Endothelial cell of umbilical vein (primary cell): ENCODE results near the gene TTC4. TPM values are rescaled to one million over a fixed set of nuclear protein-coding genes. Genes with fewer than 3 reads are reported as not detected.

Experiments used
- BruUV-seq: library from RNA; stranded (reverse); fragments of 400-500 nt; replicated peaks from 2 replicates; lab custom pipeline; 2021; lab: Mats Ljungman, UMichigan
- CTCF ChIA-PET: fragments of 300-600, 350-600 bp; sonication (Branson Sonifier 250); formaldehyde crosslinking; loops from one replicate; lab custom pipeline; 2021; ENCODE audit warnings: antibody characterized with exemption, inconsistent platforms; lab: Charles Lee
- POLR2A ChIA-PET: fragments of 300-600, 350-600 bp; sonication (Branson Sonifier 250); formaldehyde crosslinking; loops from one replicate; lab custom pipeline; 2021; ENCODE audit warnings: antibody characterized with exemption, inconsistent platforms; lab: Charles Lee
- DNase-seq: peaks from one replicate; pipeline ENCODE4 v3.0.0-alpha.2; 2011; ENCODE audit warnings: low read depth, low spot score
- FAIRE-seq: peaks from 2 replicates; lab custom pipeline; 2011; peaks lifted over from hg19 to GRCh38; lab: Jason Lieb, UNC
- H2AFZ ChIP-seq: 2 replicates; pipeline ENCODE4 v1.6.0; 2012; ENCODE audit warnings: low read depth, low read length, control low read depth, inconsistent platforms
- H3K27ac ChIP-seq: 2 replicates; pipeline ENCODE4 v1.5.1; 2011; ENCODE audit warnings: low read depth, mild to moderate bottlenecking, control low read depth, low read length, moderate library complexity; ENCODE audit not compliant: insufficient read depth
- H3K27me3 ChIP-seq, 2 experiments: 2 replicates each; pipeline versions ENCODE4 v1.6.0 to v1.6.1; 2011; ENCODE audit warnings: low read length in 2 of 2, mixed read lengths in 1 of 2; ENCODE audit not compliant: control insufficient read depth in 2 of 2, insufficient read depth in 2 of 2
- H3K36me3 ChIP-seq, 2 experiments: 2 replicates in 1 of 2; 3 replicates in 1 of 2; pipeline ENCODE4 v1.5.1; 2011; ENCODE audit warnings: low read length in 2 of 2, mild to moderate bottlenecking in 1 of 2, moderate library complexity in 1 of 2; ENCODE audit not compliant: control insufficient read depth in 2 of 2, insufficient read depth in 2 of 2; ENCODE audit errors: extremely low read depth in 1 of 2
- H3K4me1 ChIP-seq: 3 replicates; pipeline ENCODE4 v1.5.1; 2011; ENCODE audit warnings: mild to moderate bottlenecking, low read length; ENCODE audit not compliant: control insufficient read depth, insufficient read depth; ENCODE audit errors: extremely low read depth
- H3K4me2 ChIP-seq: 2 replicates; pipeline ENCODE4 v1.6.1; 2011; ENCODE audit warnings: low read length, control low read depth, mixed read lengths; ENCODE audit not compliant: insufficient read depth
- H3K4me3 ChIP-seq, 3 experiments: fragments of 200-600 bp in 1 of 3; sonication (generic), shearing (Covaris generic) in 1 of 3; replicated peaks in 1 of 3; 2 replicates each; pipeline ENCODE4 v1.5.1; 2011 to 2016; ENCODE audit warnings: control low read depth in 3 of 3, low read length in 3 of 3, mild to moderate bottlenecking in 2 of 3, inconsistent platforms in 1 of 3, low read depth in 1 of 3, moderate library complexity in 1 of 3; ENCODE audit not compliant: insufficient read depth in 1 of 3
- H3K79me2 ChIP-seq: 2 replicates; pipeline ENCODE4 v1.6.0; 2012; ENCODE audit warnings: low read length, inconsistent platforms; ENCODE audit not compliant: control insufficient read depth, insufficient read depth
- H3K9ac ChIP-seq: replicated peaks from 2 replicates; pipeline ENCODE3; 2011; ENCODE audit warnings: low read length, control low read depth; ENCODE audit not compliant: insufficient read depth; ENCODE audit errors: extremely low read depth
- H3K9me1 ChIP-seq: replicated peaks from 3 replicates; pipeline ENCODE4 v1.6.0; 2011; ENCODE audit warnings: mild to moderate bottlenecking, low read length; ENCODE audit not compliant: control insufficient read depth, insufficient read depth; ENCODE audit errors: extremely low read depth
- H3K9me3 ChIP-seq: replicated peaks from 2 replicates; pipeline ENCODE4 v1.5.1; 2012; ENCODE audit warnings: low read length, inconsistent platforms; ENCODE audit not compliant: control insufficient read depth, insufficient read depth
- H4K20me1 ChIP-seq: replicated peaks from 2 replicates; pipeline ENCODE3; 2011; ENCODE audit warnings: mild to moderate bottlenecking, low read length; ENCODE audit not compliant: control insufficient read depth, insufficient read depth; ENCODE audit errors: extremely low read depth
- CTCF ChIP-seq, 2 donors: IDR thresholded peaks; 1 replicate in 1 of 2; 2 replicates in 1 of 2; pipeline ENCODE4 v1.5.1; 2011; ENCODE audit warnings: low read length in 2 of 2, mild to moderate bottlenecking in 2 of 2, moderate library complexity in 2 of 2, control low read depth in 1 of 2, inconsistent platforms in 1 of 2, low read depth in 1 of 2; ENCODE audit not compliant: insufficient read depth in 1 of 2; ENCODE audit errors: extremely low read depth in 1 of 2
- EZH2 ChIP-seq: IDR thresholded peaks from 2 replicates; pipeline ENCODE4 v1.6.1; 2012; ENCODE audit warnings: borderline replicate concordance, low read depth, mild to moderate bottlenecking, moderate library complexity, low read length, inconsistent platforms; ENCODE audit not compliant: severe bottlenecking
- FOS ChIP-seq: IDR thresholded peaks from 2 replicates; pipeline ENCODE4 v1.6.1; 2011; ENCODE audit warnings: mild to moderate bottlenecking, low read length, moderate library complexity, borderline replicate concordance; ENCODE audit not compliant: insufficient read depth
- GATA2 ChIP-seq: IDR thresholded peaks from 2 replicates; pipeline ENCODE4 v1.7.0; 2011; ENCODE audit warnings: low read depth, mild to moderate bottlenecking, moderate library complexity, mixed read lengths, low read length; ENCODE audit not compliant: insufficient read length, insufficient read depth
- JUN ChIP-seq: IDR thresholded peaks from 2 replicates; pipeline ENCODE4 v1.6.1; 2011; ENCODE audit warnings: borderline replicate concordance, low read depth; ENCODE audit not compliant: insufficient read length, insufficient read depth
- MAX ChIP-seq: IDR thresholded peaks from 2 replicates; pipeline ENCODE4 v1.6.1; 2011; ENCODE audit not compliant: insufficient read depth, insufficient read length
- MYC ChIP-seq: IDR thresholded peaks from one replicate; pipeline ENCODE4 v1.6.1; 2011; ENCODE audit warnings: mild to moderate bottlenecking, low read depth, low read length
- POLR2A ChIP-seq: IDR thresholded peaks from 2 replicates; pipeline ENCODE4 v1.6.1; 2012; ENCODE audit warnings: low read depth, mild to moderate bottlenecking, control low read depth, low read length
- POLR2AphosphoS5 ChIP-seq: IDR thresholded peaks from 2 replicates; pipeline ENCODE4 v1.6.1; 2012; ENCODE audit warnings: low read depth, mild to moderate bottlenecking, control low read depth, low read length, moderate library complexity; ENCODE audit not compliant: insufficient read depth
- dilution Hi-C: fragments of 300-500 bp; cut with MboI; formaldehyde crosslinking; loops from one replicate; pipeline ENCODE4 v1.15.0; 2019; ENCODE audit warnings: low sequenced_read_pairs; ENCODE audit not compliant: extremely low pct_ligation_motif_present
- intact Hi-C: fragments of 100-400 bp; cut with micrococcal nuclease; formaldehyde crosslinking; loops from one replicate; pipeline ENCODE4 v1.10.0; 2022
- polyA plus RNA-seq, 4 experiments: library from polyadenylated mRNA; depleted of rRNA in 3 of 4; stranded (reverse) in 3 of 4; unstranded in 1 of 4; fragments of >200 nt; gene quantifications; 2 replicates each; pipeline versions ENCODE4 v1.2.1 to v1.2.3, GENCODE V29; 2011 to 2012; ENCODE audit warnings: missing spikeins in 1 of 4
- total RNA-seq: library from RNA; stranded (reverse); gene quantifications from 2 replicates; pipeline ENCODE4 v1.2.3, GENCODE V29; 2021

TTC4 gene
- total and polyA plus RNA-seq, 2 donors (not counting 3 experiments of a cell fraction or from before 2014, with no cell fraction given): 19.2 to 28.8 TPM

GRCh38 chr1:54754486-54755285 is 39.0 kb downstream of the TTC4 start:
- H3K36me3 ChIP-seq: peaks cover 0 to 11% of the 10 kb centered on the region in 2 experiments
- H3K4me2 ChIP-seq: no peak overlapping the region
- no peak overlapping the region for H2AFZ ChIP-seq
- ChIA-PET CTCF (no interaction called here), POLR2A (no interaction called here)
- no peaks in the 10 kb centered on the region for H4K20me1 ChIP-seq
- no peaks in the 10 kb centered on the region for H3K79me2 ChIP-seq
- no peak overlapping the region for H3K27ac ChIP-seq
- BruUV-seq: no TSS peak
- TF ChIP-seq MYC (no peak), EZH2 (no peak), CTCF (IDR thresholded peaks at IDR 0.05; ENCODE audit: extremely low read depth in 1 of 2, insufficient read depth in 1 of 2, low read depth in 1 of 2, low read length in 2 of 2) (no peak), JUN (no peak), POLR2A (no peak), MAX (no peak), FOS (no peak), POLR2AphosphoS5 (no peak), GATA2 (no peak)
- H3K4me1 ChIP-seq: no peaks in the 10 kb centered on the region
- no peak for DNase-seq
- H3K9me3 ChIP-seq: no peaks in the 10 kb centered on the region
- H3K27me3 ChIP-seq: no peaks in the 10 kb centered on the region
- no peaks in the 10 kb centered on the region for H3K9me1 ChIP-seq
- no peak overlapping the region for H3K9ac ChIP-seq
- no peak for FAIRE-seq
- H3K4me3 ChIP-seq: no peak overlapping the region
- dilution Hi-C loops (no loop called here), intact Hi-C loops (no loop called here)
